DMS79 treated with DMSO at 0.1 percent for 48 hours (cell line): Measurements from ENCODE around the gene PER1.
"Not testable (repeated sequence)": the region's sequence is repeated elsewhere in the genome, so short reads cannot be mapped to it uniquely, and the experiment has no call there.

Source experiments
- DNase-seq: peaks from one replicate; lab custom pipeline; 2025; lab: John Stamatoyannopoulos, UW

PER1 gene

GRCh38 chr17:8173056-8173870 is 21.1 kb upstream of the PER1 start:
- peak; percentile 96 for DNase-seq

GRCh38 chr17:8170186-8170585 is 18.0 kb upstream of the PER1 start:
- not testable (repeated sequence) for DNase-seq

- DNase-seq = no peak
Measured at GRCh38 chr17:8167526-8167925, 15.3 kb upstream of the PER1 start.

- no peak for DNase-seq
Measured at GRCh38 chr17:8166731-8167130, 14.5 kb upstream of the PER1 start.

GRCh38 chr17:8164815-8165131 is 12.6 kb upstream of the PER1 start:
- no peak for DNase-seq

- no peak for DNase-seq
Measured at GRCh38 chr17:8163978-8164814, 12.0 kb upstream of the PER1 start.

- DNase-seq = no peak
Measured at GRCh38 chr17:8162997-8163977, 11.1 kb upstream of the PER1 start.

- DNase-seq = peak; percentile 57
Measured at GRCh38 chr17:8162233-8162996, 10.2 kb upstream of the PER1 start, which contains the start of gene VAMP2. TSS of gene VAMP2 (minus strand) at chr17:8162948. CDS start at chr17:8162879, 69 bp downstream.

GRCh38 chr17:8161289-8162232 is 9.4 kb upstream of the PER1 start:
- no peak for DNase-seq

- DNase-seq = no peak
Measured at GRCh38 chr17:8160741-8161221, 8.6 kb upstream of the PER1 start.

GRCh38 chr17:8160224-8160577 is 8.0 kb upstream of the PER1 start:
- DNase-seq = no peak

GRCh38 chr17:8159459-8160223 is 7.4 kb upstream of the PER1 start:
- no peak for DNase-seq

GRCh38 chr17:8159032-8159400 is 6.8 kb upstream of the PER1 start:
- DNase-seq = no peak

GRCh38 chr17:8158267-8159031 is 6.2 kb upstream of the PER1 start:
- DNase-seq = peak; percentile 30

GRCh38 chr17:8156246-8156992 is 4.2 kb upstream of the PER1 start:
- DNase-seq = peak; percentile 99

- DNase-seq = no peak
Measured at GRCh38 chr17:8155996-8156245, 3.7 kb upstream of the PER1 start.

- DNase-seq = no peak
Measured at GRCh38 chr17:8155231-8155995, 3.2 kb upstream of the PER1 start.
